Hepatocyte (in vitro differentiated cells): ENCODE data around the gene E2F1.

Experiments used
- EZH2 ChIP-seq: fragments of 200-600 bp; sonication (generic); IDR thresholded peaks from 2 replicates; pipeline ENCODE4 v1.6.1; 2016; ENCODE audit warnings: antibody characterized with exemption, mild to moderate bottlenecking, borderline replicate concordance
- EZH2phosphoT487 ChIP-seq: fragments of 200-600 bp; sonication (generic); IDR thresholded peaks from one replicate; pipeline ENCODE4 v1.6.1; 2018; ENCODE audit warnings: antibody characterized with exemption, mild to moderate bottlenecking, low read depth, moderate library complexity; ENCODE audit not compliant: unreplicated experiment, severe bottlenecking
- TF ChIP-seq, protein P1 (sequence below): fragments of 200-600 bp; sonication (generic); IDR thresholded peaks from 2 replicates; pipeline ENCODE4 v1.5.1; 2016; ENCODE audit warnings: antibody characterized with exemption, mild to moderate bottlenecking; ENCODE audit not compliant: poor library complexity

DNA sequence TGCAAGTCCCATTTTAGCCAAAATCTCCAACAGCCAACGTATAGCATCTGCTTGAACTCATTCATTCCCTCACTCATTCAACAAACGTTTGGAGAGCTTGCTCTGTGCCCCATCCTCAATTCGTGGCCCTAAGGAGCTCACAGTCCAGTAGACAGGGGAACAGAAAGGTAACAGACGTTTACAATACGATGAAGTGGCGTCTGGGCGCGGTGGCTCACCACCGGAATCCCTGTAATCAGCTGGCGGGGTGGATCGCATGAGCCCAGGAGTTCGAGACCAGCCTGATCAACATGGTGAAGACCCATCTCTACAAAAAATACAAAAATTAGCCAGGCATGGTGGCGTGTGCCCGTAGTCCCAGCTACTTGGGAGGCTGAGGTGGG, 790 bp upstream of the E2F1 start:
- TF ChIP-seq, protein P1, sequence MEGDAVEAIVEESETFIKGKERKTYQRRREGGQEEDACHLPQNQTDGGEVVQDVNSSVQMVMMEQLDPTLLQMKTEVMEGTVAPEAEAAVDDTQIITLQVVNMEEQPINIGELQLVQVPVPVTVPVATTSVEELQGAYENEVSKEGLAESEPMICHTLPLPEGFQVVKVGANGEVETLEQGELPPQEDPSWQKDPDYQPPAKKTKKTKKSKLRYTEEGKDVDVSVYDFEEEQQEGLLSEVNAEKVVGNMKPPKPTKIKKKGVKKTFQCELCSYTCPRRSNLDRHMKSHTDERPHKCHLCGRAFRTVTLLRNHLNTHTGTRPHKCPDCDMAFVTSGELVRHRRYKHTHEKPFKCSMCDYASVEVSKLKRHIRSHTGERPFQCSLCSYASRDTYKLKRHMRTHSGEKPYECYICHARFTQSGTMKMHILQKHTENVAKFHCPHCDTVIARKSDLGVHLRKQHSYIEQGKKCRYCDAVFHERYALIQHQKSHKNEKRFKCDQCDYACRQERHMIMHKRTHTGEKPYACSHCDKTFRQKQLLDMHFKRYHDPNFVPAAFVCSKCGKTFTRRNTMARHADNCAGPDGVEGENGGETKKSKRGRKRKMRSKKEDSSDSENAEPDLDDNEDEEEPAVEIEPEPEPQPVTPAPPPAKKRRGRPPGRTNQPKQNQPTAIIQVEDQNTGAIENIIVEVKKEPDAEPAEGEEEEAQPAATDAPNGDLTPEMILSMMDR, result no peak
- TF ChIP-seq EZH2phosphoT487 (no peak), EZH2 (no peak)
